Panc1 (cell line): Measurements from ENCODE around the gene PRTFDC1. TPM values are rescaled to one million over a fixed set of nuclear protein-coding genes. Genes with fewer than 3 reads are reported as not detected.

Source experiments
- ATAC-seq: fragments of 200-7000 bp; cut with Tn5 transposase; 2 replicates; pipeline ENCODE4 v1.9.1; 2020; ENCODE audit warnings: mild to moderate bottlenecking, moderate library complexity
- BruUV-seq: library from RNA; stranded (reverse); fragments of 400-500 nt; replicated peaks from 2 replicates; lab custom pipeline; 2021; lab: Mats Ljungman, UMichigan
- CTCF ChIA-PET: fragments of 300-600 bp; sonication (Branson Sonifier 250); formaldehyde crosslinking; loops from one replicate; lab custom pipeline; 2022; ENCODE audit warnings: antibody characterized with exemption; lab: Charles Lee
- POLR2A ChIA-PET: fragments of 300-600 bp; sonication (Branson Sonifier 250); formaldehyde crosslinking; loops from one replicate; lab custom pipeline; 2022; ENCODE audit warnings: antibody characterized with exemption; lab: Charles Lee
- DNase-seq: peaks from one replicate; pipeline ENCODE4 v3.0.0-alpha.2; 2010; ENCODE audit warnings: low read depth, low spot score
- H3K27ac ChIP-seq: 2 replicates; pipeline ENCODE4 v1.5.1; 2011; ENCODE audit warnings: mild to moderate bottlenecking, low read length, inconsistent platforms
- H3K27me3 ChIP-seq: fragments of 200-500 bp; sonication (Bioruptor generic); 2 replicates; pipeline ENCODE4 v1.6.0; 2014; ENCODE audit warnings: low read length, inconsistent platforms; ENCODE audit not compliant: control insufficient read depth, insufficient read depth
- H3K36me3 ChIP-seq: fragments of 200-500 bp; sonication (Bioruptor generic); 2 replicates; pipeline ENCODE4 v1.5.1; 2014; ENCODE audit warnings: inconsistent platforms, mild to moderate bottlenecking, low read length, moderate library complexity; ENCODE audit not compliant: control insufficient read depth, insufficient read depth
- H3K4me1 ChIP-seq: 2 replicates; pipeline ENCODE4 v1.5.1; 2011; ENCODE audit warnings: inconsistent platforms, mild to moderate bottlenecking, low read length, moderate library complexity; ENCODE audit not compliant: control insufficient read depth, insufficient read depth
- H3K4me3 ChIP-seq, 2 experiments: 2 replicates each; pipeline ENCODE4 v1.5.1; 2011 to 2012; ENCODE audit warnings: low read depth in 2 of 2, low read length in 2 of 2, mild to moderate bottlenecking in 2 of 2, inconsistent platforms in 1 of 2, moderate library complexity in 1 of 2
- H3K9me3 ChIP-seq: fragments of 200-500 bp; sonication (Bioruptor generic); 2 replicates; pipeline ENCODE4 v1.5.1; 2014; ENCODE audit warnings: low read depth, mild to moderate bottlenecking, inconsistent platforms, low read length, moderate library complexity; ENCODE audit not compliant: control insufficient read depth, insufficient read depth
- POLR2AphosphoS5 ChIP-seq: IDR thresholded peaks from 2 replicates; pipeline ENCODE4 v1.6.1; 2012; ENCODE audit warnings: mild to moderate bottlenecking, low read depth, low read length, moderate library complexity
- REST ChIP-seq, 2 experiments: IDR thresholded peaks; 2 replicates each; pipeline ENCODE4 v1.6.1; 2011 to 2012; ENCODE audit warnings: low read depth in 2 of 2, control low read depth in 1 of 2, low read length in 1 of 2, mild to moderate bottlenecking in 1 of 2, moderate library complexity in 1 of 2; ENCODE audit not compliant: insufficient read depth in 1 of 2
- SIN3A ChIP-seq: IDR thresholded peaks from 2 replicates; pipeline ENCODE4 v1.6.1; 2012; ENCODE audit warnings: low read depth, mild to moderate bottlenecking, low read length, moderate library complexity, borderline replicate concordance; ENCODE audit not compliant: insufficient read depth
- TCF7L2 ChIP-seq: IDR thresholded peaks from 2 replicates; pipeline ENCODE4 v1.6.1; 2011; ENCODE audit warnings: mild to moderate bottlenecking, low read depth, low read length, inconsistent platforms
- in situ Hi-C: cut with HindIII; loops from 2 replicates; pipeline ENCODE4 v1.10.0; 2016; ENCODE audit warnings: low sequenced_read_pairs, low pct_unique_long_range_greater_than_20kb
- intact Hi-C: fragments of 100-400 bp; cut with micrococcal nuclease; formaldehyde crosslinking; loops from one replicate; pipeline ENCODE4 v1.10.0; 2022; ENCODE audit not compliant: unreplicated experiment
- total RNA-seq: library from RNA; stranded (reverse); gene quantifications from one replicate; pipeline ENCODE4 v1.2.1, GENCODE V29; 2021; ENCODE audit not compliant: unreplicated experiment
- TF ChIP-seq, protein P1 (sequence below): fragments of 450-650 bp; IDR thresholded peaks from 2 replicates; pipeline ENCODE4 v1.5.1; 2017; ENCODE audit warnings: mild to moderate bottlenecking

Gene PRTFDC1
- total RNA-seq, 1 experiment from 2014 or later = 3.0 TPM

DNA sequence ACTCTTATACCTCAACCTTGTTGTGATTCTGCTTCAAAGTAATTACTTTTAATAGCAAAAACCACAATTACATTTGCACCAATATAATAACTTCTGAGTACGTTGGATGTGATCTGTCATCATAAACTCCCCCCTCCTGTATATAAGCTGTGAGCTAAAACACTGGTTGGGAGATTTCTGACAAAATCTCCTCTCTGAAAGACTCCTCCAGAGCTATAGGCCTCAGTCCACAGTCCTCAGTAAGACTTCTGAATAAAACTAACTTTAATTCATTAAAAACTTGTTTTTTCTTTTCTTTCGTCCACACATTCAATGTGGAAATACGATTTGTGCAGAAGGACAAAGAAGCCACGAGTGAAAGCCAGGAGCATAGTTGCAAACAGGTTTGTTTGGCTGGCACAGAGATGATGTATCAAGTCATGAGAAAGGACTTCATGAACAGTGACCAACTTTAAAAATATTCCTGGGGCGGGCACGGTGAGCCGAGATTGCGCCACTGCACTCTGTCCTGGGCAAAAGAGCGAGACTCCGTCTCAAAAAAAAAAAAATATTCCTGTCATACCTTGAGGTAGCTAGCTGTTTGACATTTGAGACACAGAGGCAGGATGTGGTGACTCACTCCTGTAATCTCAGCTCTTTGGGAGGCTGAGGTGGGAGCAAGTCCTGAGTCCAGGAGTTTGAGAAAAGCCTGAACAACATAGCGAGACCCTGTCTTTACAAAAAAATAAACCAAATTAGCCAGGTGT lies 137.7 kb downstream of the PRTFDC1 start:
- Histone ChIP-seq H3K27ac (no peak overlapping the region), H3K27me3 (no peaks in the 10 kb centered on the region), H3K4me3 (no peak overlapping the region), H3K9me3 (no peaks in the 10 kb centered on the region), H3K4me1 (no peaks in the 10 kb centered on the region), H3K36me3 (no peaks in the 10 kb centered on the region)
- intact Hi-C loops (no loop called here), in situ Hi-C loops (no loop called here)
- peak; percentile 36 for DNase-seq
- no TSS peak for BruUV-seq
- no peak for TF ChIP-seq REST (IDR thresholded peaks at IDR 0.05; ENCODE audit: insufficient read depth in 1 of 2, low read depth in 2 of 2, low read length in 1 of 2)
- no peak for TF ChIP-seq POLR2AphosphoS5
- TF ChIP-seq, protein P1, sequence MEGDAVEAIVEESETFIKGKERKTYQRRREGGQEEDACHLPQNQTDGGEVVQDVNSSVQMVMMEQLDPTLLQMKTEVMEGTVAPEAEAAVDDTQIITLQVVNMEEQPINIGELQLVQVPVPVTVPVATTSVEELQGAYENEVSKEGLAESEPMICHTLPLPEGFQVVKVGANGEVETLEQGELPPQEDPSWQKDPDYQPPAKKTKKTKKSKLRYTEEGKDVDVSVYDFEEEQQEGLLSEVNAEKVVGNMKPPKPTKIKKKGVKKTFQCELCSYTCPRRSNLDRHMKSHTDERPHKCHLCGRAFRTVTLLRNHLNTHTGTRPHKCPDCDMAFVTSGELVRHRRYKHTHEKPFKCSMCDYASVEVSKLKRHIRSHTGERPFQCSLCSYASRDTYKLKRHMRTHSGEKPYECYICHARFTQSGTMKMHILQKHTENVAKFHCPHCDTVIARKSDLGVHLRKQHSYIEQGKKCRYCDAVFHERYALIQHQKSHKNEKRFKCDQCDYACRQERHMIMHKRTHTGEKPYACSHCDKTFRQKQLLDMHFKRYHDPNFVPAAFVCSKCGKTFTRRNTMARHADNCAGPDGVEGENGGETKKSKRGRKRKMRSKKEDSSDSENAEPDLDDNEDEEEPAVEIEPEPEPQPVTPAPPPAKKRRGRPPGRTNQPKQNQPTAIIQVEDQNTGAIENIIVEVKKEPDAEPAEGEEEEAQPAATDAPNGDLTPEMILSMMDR = no peak
- no peak for TF ChIP-seq TCF7L2
- TF ChIP-seq SIN3A = no peak
- CTCF ChIA-PET = no interaction called here
- POLR2A ChIA-PET = no interaction called here
- ATAC-seq = peak; percentile 78

DNA sequence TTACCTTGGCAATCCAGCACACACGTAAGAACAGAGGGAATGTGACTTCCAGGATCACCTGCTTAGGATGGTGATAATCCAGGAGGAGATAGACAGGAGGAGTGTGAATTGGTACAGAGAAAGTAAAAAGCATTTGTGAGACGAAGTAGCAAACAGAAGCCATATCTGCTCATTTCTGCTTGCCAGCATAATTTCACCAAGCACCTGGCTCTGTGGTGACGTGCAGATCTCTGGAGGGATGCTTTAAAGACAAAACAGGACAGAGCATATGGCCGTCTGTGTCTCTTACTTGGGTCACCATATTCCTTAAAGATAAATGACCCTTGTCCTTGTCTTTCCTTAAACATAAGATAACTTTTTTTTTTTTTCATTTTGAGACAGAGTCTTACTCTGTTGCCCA lies 138.6 kb downstream of the PRTFDC1 start:
- no peak overlapping the region for H3K27ac ChIP-seq
- TF ChIP-seq, protein P1 = no peak
- TF ChIP-seq REST (IDR thresholded peaks at IDR 0.05; ENCODE audit: insufficient read depth in 1 of 2, low read depth in 2 of 2, low read length in 1 of 2) = no peak
- ChIA-PET CTCF (no interaction called here), POLR2A (no interaction called here)
- no peak for DNase-seq
- no peaks in the 10 kb centered on the region for H3K27me3 ChIP-seq
- intact Hi-C loops (no loop called here), in situ Hi-C loops (no loop called here)
- H3K36me3 ChIP-seq = no peaks in the 10 kb centered on the region
- BruUV-seq = no TSS peak
- H3K4me3 ChIP-seq = no peak overlapping the region
- H3K4me1 ChIP-seq = no peaks in the 10 kb centered on the region
- no peak for ATAC-seq
- H3K9me3 ChIP-seq = no peaks in the 10 kb centered on the region
